ENCODE results near the gene SHROOM2.

The SHROOM2 gene

GRCh38 chrX:9786798-9787635 is 788 bp downstream of the SHROOM2 start:
- DNase-seq, result no peak
- Histone ChIP-seq H3K36me3 (replicated peaks) (no peaks in the 10 kb centered on the region), H3K4me3 (ENCODE audit: low read depth, low read length) (peak overlapping the region; percentile 41), H3K27me3 (replicated peaks) (peaks cover 14% of the 10 kb centered on the region), H3K27ac (no peak overlapping the region)
- in situ Hi-C loops (cut with HindIII; ENCODE audit: low pct_ligation_motif_present, low sequenced_read_pairs), result no loop called here
- TF ChIP-seq, protein P1, sequence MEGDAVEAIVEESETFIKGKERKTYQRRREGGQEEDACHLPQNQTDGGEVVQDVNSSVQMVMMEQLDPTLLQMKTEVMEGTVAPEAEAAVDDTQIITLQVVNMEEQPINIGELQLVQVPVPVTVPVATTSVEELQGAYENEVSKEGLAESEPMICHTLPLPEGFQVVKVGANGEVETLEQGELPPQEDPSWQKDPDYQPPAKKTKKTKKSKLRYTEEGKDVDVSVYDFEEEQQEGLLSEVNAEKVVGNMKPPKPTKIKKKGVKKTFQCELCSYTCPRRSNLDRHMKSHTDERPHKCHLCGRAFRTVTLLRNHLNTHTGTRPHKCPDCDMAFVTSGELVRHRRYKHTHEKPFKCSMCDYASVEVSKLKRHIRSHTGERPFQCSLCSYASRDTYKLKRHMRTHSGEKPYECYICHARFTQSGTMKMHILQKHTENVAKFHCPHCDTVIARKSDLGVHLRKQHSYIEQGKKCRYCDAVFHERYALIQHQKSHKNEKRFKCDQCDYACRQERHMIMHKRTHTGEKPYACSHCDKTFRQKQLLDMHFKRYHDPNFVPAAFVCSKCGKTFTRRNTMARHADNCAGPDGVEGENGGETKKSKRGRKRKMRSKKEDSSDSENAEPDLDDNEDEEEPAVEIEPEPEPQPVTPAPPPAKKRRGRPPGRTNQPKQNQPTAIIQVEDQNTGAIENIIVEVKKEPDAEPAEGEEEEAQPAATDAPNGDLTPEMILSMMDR (IDR thresholded peaks at IDR 0.05; ENCODE audit: low read depth, low read length, missing control alignments), result no peak

- H3K36me3 ChIP-seq (replicated peaks), result no peaks in the 10 kb centered on the region
- no peak overlapping the region for H3K27ac ChIP-seq
- in situ Hi-C loops (cut with HindIII; ENCODE audit: low pct_ligation_motif_present, low sequenced_read_pairs), result no loop called here
- TF ChIP-seq, protein P1 (IDR thresholded peaks at IDR 0.05; ENCODE audit: low read depth, low read length, missing control alignments), result no peak
- no peak overlapping the region for H3K4me3 ChIP-seq (ENCODE audit: low read depth, low read length)
- DNase-seq, result no peak
- peaks cover 14% of the 10 kb centered on the region for H3K27me3 ChIP-seq (replicated peaks)
Measured at GRCh38 chrX:9788911-9789310, 2.7 kb downstream of the SHROOM2 start.

DNA sequence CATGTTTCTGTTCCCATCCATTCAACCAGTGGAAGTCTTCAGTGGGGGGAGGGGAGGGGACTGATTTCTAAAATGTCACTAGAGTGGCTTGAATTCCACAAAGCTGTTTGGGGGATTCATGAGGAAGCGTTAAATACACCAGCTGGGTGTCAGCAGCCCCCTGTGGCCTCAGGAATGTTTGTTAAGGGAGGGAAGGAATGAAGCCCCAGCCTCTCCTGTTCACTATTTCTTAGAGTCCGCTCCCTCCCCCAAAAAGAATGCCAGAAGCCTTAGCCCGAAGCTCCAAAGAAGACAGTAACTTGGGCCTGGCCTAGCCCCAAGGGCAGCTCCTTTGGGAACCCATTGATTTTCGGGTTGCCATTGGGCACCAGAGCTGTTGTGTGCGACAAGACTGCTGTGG is 3.3 kb downstream of the SHROOM2 start:
- no peak overlapping the region for H3K4me3 ChIP-seq (ENCODE audit: low read depth, low read length)
- TF ChIP-seq, protein P1 (IDR thresholded peaks at IDR 0.05; ENCODE audit: low read depth, low read length, missing control alignments), result no peak
- no peak for DNase-seq
- in situ Hi-C loops (cut with HindIII; ENCODE audit: low pct_ligation_motif_present, low sequenced_read_pairs), result no loop called here
- H3K36me3 ChIP-seq (replicated peaks), result no peaks in the 10 kb centered on the region
- H3K27ac ChIP-seq, result no peak overlapping the region
- peaks cover 14% of the 10 kb centered on the region for H3K27me3 ChIP-seq (replicated peaks)

DNA sequence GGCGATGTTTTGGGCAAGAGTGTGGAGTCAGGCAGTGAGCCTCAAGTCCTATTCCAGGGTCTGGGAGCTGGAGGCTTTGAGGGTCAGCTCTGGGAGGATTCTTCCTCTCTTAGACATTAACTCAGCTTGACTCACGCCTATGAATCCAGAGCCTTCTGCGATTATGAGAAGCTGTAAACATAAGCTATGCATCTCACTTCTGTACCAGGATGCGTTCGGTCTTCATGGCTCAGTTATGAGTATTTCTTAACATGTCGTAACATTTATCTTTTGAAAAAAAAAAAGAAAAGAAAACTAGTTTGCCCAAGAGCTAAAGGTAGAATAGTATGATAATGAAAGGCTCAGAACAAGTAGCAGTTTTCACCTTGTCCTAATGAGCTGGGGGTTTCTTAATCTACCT is 4.6 kb downstream of the SHROOM2 start:
- TF ChIP-seq, protein P1 (IDR thresholded peaks at IDR 0.05; ENCODE audit: low read depth, low read length, missing control alignments), result no peak
- in situ Hi-C loops (cut with HindIII; ENCODE audit: low pct_ligation_motif_present, low sequenced_read_pairs), result no loop called here
- Histone ChIP-seq H3K4me3 (ENCODE audit: low read depth, low read length) (no peak overlapping the region), H3K27ac (no peak overlapping the region), H3K36me3 (replicated peaks) (no peaks in the 10 kb centered on the region), H3K27me3 (replicated peaks) (peaks cover 6% of the 10 kb centered on the region)
- DNase-seq, result no peak

GRCh38 chrX:9794495-9794894 is 8.3 kb downstream of the SHROOM2 start:
- no peaks in the 10 kb centered on the region for H3K36me3 ChIP-seq (replicated peaks)
- H3K27me3 ChIP-seq (replicated peaks), result no peaks in the 10 kb centered on the region
- in situ Hi-C loops (cut with HindIII; ENCODE audit: low pct_ligation_motif_present, low sequenced_read_pairs), result no loop called here
- DNase-seq, result no peak
- H3K4me3 ChIP-seq (ENCODE audit: low read depth, low read length), result no peak overlapping the region
- TF ChIP-seq, protein P1 (IDR thresholded peaks at IDR 0.05; ENCODE audit: low read depth, low read length, missing control alignments), result no peak
- no peak overlapping the region for H3K27ac ChIP-seq
